K562 (cell line): Measurements from ENCODE around the gene WDR90. TPM values are rescaled to one million over a fixed set of nuclear protein-coding genes. Genes with fewer than 3 reads are reported as not detected.

Experiments
- CBX8 ChIP-seq: fragments of 200-600 bp; sonication (generic); IDR thresholded peaks from 2 replicates; pipeline ENCODE4 v1.6.1; 2012; ENCODE audit warnings: borderline replicate concordance, mixed run types, low read depth, mild to moderate bottlenecking, moderate library complexity, mixed read lengths, low read length, control low read depth, inconsistent platforms; ENCODE audit not compliant: poor library complexity, severe bottlenecking; ENCODE audit errors: extremely low read depth
- ERF ChIP-seq: fragments of 450-650 bp; formaldehyde crosslinking; IDR thresholded peaks from 2 replicates; pipeline ENCODE4 v1.4.0; 2020; ENCODE audit warnings: mild to moderate bottlenecking, mixed read lengths
- FOXA1 ChIP-seq: fragments of 450-650 bp; IDR thresholded peaks from 2 replicates; pipeline ENCODE4 v1.6.1; 2016; ENCODE audit warnings: mild to moderate bottlenecking, borderline replicate concordance
- MAFF ChIP-seq: IDR thresholded peaks from 2 replicates; pipeline ENCODE4 v1.6.1; 2012; ENCODE audit warnings: low read length, improper control_type of control experiment
- MYC ChIP-seq, 2 experiments: fragments of 250-450 bp in 1 of 2; sonication (Bioruptor Pico) in 1 of 2; IDR thresholded peaks; 2 replicates each; pipeline versions ENCODE4 v1.5.1 to v1.6.1; 2012 to 2021; ENCODE audit warnings: low read depth in 2 of 2, borderline replicate concordance in 1 of 2, improper control_type of control experiment in 1 of 2, low read length in 1 of 2, mild to moderate bottlenecking in 1 of 2, moderate library complexity in 1 of 2
- SMAD2 ChIP-seq: fragments of 150-350 bp; IDR thresholded peaks from 2 replicates; pipeline ENCODE4 v1.6.1; 2014; ENCODE audit warnings: low read depth, mild to moderate bottlenecking, low read length
- SMARCB1 ChIP-seq: IDR thresholded peaks from 2 replicates; pipeline ENCODE4 v1.6.1; 2011; ENCODE audit warnings: improper control_type of control experiment, low read depth; ENCODE audit not compliant: insufficient read length
- SPI1 ChIP-seq: IDR thresholded peaks from 2 replicates; pipeline ENCODE4 v1.6.1; 2011; ENCODE audit warnings: low read depth, low read length, control low read depth, borderline replicate concordance
- TEAD2 ChIP-seq: fragments of 450-650 bp; IDR thresholded peaks from 2 replicates; pipeline ENCODE4 v1.6.1; 2016; ENCODE audit warnings: missing genetic modification characterization, control low read depth, missing compliant biosample characterization
- TRIM28 ChIP-seq: fragments of 450-650 bp; IDR thresholded peaks from 2 replicates; pipeline ENCODE4 v1.6.1; 2017
- ZBTB7A ChIP-seq: IDR thresholded peaks from 2 replicates; pipeline ENCODE4 v1.6.1; 2011; ENCODE audit warnings: low read depth, mild to moderate bottlenecking, low read length, moderate library complexity, borderline replicate concordance; ENCODE audit not compliant: control insufficient read depth
- ZNF24 ChIP-seq: fragments of 450-650 bp; IDR thresholded peaks from 2 replicates; pipeline ENCODE4 v1.6.1; 2016
- ZNF274 ChIP-seq: IDR thresholded peaks from 2 replicates; pipeline ENCODE4 v1.6.1; 2011; ENCODE audit warnings: low read depth, mild to moderate bottlenecking, low read length, moderate library complexity, borderline replicate concordance
- ZNF589 ChIP-seq: fragments of 200-800 bp; sonication (Bioruptor generic); IDR thresholded peaks from 2 replicates; pipeline ENCODE4 v1.6.1; 2016; ENCODE audit warnings: low read depth, missing genetic modification characterization, missing compliant biosample characterization
- polyA plus RNA-seq, 8 experiments: library from polyadenylated mRNA; depleted of rRNA in 4 of 8; stranded (reverse) in 5 of 8; unstranded in 3 of 8; fragments of >200 nt; fragmentation: Nextera tagmentation in 2 of 8; fragmentation: Illumina TruSeq in 1 of 8; extraction: Ambion mirVana in 2 of 8; extraction: Trizol in 1 of 8; gene quantifications; 2 replicates each; pipeline versions ENCODE4 v1.2.1 to v1.2.3, GENCODE V29; 2011 to 2014; ENCODE audit warnings: inconsistent platforms in 1 of 8, missing spikeins in 1 of 8
- total RNA-seq, 7 experiments: library from RNA; depleted of rRNA in 6 of 7; stranded (reverse); fragments of >200 nt in 6 of 7; fragmentation: Illumina TruSeq in 2 of 7; extraction: Trizol in 2 of 7; gene quantifications; 2 replicates each; pipeline versions ENCODE4 v1.2.1 to v1.2.3, GENCODE V29; 2011 to 2021; ENCODE audit warnings: low replicate concordance in 1 of 7
- TF ChIP-seq, protein P1 (sequence below): fragments of 250-450 bp; sonication (Bioruptor Pico); IDR thresholded peaks from 2 replicates; pipeline ENCODE4 v1.5.0; 2020; ENCODE audit warnings: mild to moderate bottlenecking
- TF ChIP-seq, protein P2 (sequence below): sonication (generic); formaldehyde crosslinking; IDR thresholded peaks from 2 replicates; pipeline ENCODE4 v1.8.0; 2022; ENCODE audit warnings: missing genetic modification reagents, mild to moderate bottlenecking, borderline replicate concordance
- TF ChIP-seq, protein P3 (sequence below): sonication (generic); formaldehyde crosslinking; IDR thresholded peaks from 2 replicates; pipeline ENCODE4 v1.4.0; 2020; ENCODE audit warnings: mild to moderate bottlenecking, missing genetic modification reagents

WDR90 gene
- total and polyA plus RNA-seq, 9 of the 15 experiments (the other 6 are each of a cell fraction or from before 2014, with no cell fraction given): 0.44 to 12.6 (median 3.3) TPM

DNA sequence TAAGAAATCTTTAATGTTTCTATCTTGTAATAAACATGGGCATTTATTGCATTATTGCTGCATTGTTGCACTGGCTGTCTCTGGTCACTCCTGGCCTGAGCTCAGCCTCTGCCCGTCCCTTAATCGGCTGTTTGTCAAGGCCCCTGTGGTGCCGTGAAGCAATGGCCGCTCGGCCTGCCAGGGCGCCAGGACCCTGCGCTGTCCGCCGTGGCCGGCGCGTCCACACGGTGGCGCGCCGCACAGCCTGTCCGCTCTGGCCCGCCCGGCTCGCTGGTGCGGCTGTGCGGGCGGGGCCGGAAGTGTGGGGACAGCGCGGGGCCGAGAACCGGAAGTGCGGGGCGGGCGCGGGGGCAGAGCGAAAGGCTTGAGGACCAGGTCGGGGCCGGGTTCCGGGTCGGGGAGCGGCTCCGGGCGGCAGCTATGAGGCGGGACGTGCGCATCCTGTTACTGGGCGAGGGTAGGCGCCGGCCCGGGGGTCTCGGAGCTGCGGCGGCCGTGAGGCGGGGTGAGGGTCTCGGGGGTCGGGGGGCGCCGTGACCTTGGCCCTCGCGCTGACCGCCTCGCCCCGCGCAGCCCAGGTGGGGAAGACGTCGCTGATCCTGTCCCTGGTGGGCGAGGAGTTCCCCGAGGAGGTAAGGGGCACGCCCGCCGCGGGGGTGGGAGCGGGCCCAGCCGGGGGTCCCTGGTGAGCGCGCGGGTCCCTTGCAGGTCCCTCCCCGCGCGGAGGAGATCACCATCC, 18.8 kb downstream of the WDR90 start, which contains the start of gene RHOT2 (continued):
- TF ChIP-seq SMAD2: no peak
- TF ChIP-seq, protein P1, sequence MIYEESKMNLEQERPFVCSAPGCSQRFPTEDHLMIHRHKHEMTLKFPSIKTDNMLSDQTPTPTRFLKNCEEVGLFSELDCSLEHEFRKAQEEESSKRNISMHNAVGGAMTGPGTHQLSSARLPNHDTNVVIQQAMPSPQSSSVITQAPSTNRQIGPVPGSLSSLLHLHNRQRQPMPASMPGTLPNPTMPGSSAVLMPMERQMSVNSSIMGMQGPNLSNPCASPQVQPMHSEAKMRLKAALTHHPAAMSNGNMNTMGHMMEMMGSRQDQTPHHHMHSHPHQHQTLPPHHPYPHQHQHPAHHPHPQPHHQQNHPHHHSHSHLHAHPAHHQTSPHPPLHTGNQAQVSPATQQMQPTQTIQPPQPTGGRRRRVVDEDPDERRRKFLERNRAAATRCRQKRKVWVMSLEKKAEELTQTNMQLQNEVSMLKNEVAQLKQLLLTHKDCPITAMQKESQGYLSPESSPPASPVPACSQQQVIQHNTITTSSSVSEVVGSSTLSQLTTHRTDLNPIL (CRISPR knock-in tag): no peak
- no peak for TF ChIP-seq ZNF274
- TF ChIP-seq, protein P2, sequence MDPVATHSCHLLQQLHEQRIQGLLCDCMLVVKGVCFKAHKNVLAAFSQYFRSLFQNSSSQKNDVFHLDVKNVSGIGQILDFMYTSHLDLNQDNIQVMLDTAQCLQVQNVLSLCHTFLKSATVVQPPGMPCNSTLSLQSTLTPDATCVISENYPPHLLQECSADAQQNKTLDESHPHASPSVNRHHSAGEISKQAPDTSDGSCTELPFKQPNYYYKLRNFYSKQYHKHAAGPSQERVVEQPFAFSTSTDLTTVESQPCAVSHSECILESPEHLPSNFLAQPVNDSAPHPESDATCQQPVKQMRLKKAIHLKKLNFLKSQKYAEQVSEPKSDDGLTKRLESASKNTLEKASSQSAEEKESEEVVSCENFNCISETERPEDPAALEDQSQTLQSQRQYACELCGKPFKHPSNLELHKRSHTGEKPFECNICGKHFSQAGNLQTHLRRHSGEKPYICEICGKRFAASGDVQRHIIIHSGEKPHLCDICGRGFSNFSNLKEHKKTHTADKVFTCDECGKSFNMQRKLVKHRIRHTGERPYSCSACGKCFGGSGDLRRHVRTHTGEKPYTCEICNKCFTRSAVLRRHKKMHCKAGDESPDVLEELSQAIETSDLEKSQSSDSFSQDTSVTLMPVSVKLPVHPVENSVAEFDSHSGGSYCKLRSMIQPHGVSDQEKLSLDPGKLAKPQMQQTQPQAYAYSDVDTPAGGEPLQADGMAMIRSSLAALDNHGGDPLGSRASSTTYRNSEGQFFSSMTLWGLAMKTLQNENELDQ (CRISPR knock-in tag): no peak
- peak; percentile 88 for TF ChIP-seq MYC (IDR thresholded peaks at IDR 0.05; ENCODE audit: low read depth, low read length)
- no peak for TF ChIP-seq MYC (CRISPR knock-in tag; IDR thresholded peaks at IDR 0.05; ENCODE audit: borderline replicate concordance, low read depth)
- no peak for TF ChIP-seq TEAD2 (tag)
- TF ChIP-seq ZNF24: peak; percentile 73; the same call in 1 of the 2 replicates
- 0 out of 2 replicates have a peak, but pooled peaks have one; percentile 37 for TF ChIP-seq ERF (CRISPR knock-in tag)
- no peak for TF ChIP-seq CBX8
- no peak for TF ChIP-seq SMARCB1
- TF ChIP-seq, protein P3, sequence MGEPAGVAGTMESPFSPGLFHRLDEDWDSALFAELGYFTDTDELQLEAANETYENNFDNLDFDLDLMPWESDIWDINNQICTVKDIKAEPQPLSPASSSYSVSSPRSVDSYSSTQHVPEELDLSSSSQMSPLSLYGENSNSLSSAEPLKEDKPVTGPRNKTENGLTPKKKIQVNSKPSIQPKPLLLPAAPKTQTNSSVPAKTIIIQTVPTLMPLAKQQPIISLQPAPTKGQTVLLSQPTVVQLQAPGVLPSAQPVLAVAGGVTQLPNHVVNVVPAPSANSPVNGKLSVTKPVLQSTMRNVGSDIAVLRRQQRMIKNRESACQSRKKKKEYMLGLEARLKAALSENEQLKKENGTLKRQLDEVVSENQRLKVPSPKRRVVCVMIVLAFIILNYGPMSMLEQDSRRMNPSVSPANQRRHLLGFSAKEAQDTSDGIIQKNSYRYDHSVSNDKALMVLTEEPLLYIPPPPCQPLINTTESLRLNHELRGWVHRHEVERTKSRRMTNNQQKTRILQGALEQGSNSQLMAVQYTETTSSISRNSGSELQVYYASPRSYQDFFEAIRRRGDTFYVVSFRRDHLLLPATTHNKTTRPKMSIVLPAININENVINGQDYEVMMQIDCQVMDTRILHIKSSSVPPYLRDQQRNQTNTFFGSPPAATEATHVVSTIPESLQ (CRISPR knock-in tag): no peak
- TF ChIP-seq MAFF: no peak
- TF ChIP-seq ZBTB7A: peak; percentile 96; the same call in 1 of the 2 replicates
- no peak for TF ChIP-seq TRIM28
- no peak for TF ChIP-seq FOXA1
- TF ChIP-seq ZNF589 (CRISPR knock-in tag): no peak
- 0 out of 2 replicates have a peak, but pooled peaks have one; percentile 17 for TF ChIP-seq SPI1
